ENCODE measurements around the gene AGPAT4. TPM values are rescaled to one million over a fixed set of nuclear protein-coding genes. Genes with fewer than 3 reads are reported as not detected.
"Not testable (repeated sequence)": the region's sequence is repeated elsewhere in the genome, so short reads cannot be mapped to it uniquely, and the experiment has no call there.

Gene AGPAT4
- total RNA-seq, 1 experiment from 2014 or later: 15.5 TPM

- H3K36me3 ChIP-seq (ENCODE audit: control insufficient read depth in 1 of 2, insufficient read depth in 2 of 2, low read length in 2 of 2): no peaks in the 10 kb centered on the region
- DNase-seq (ENCODE audit: low read depth, low spot score) (no peak), ATAC-seq (no peak)
- peaks cover 0 to 33% of the 10 kb centered on the region in 2 experiments; a peak in 2 of 4 replicates for H3K4me1 ChIP-seq (ENCODE audit: control insufficient read depth in 1 of 2, insufficient read depth in 2 of 2, low read length in 2 of 2)
- ChIA-PET POLR2A (no interaction called here), CTCF (no interaction called here), RAD21 (ENCODE audit: low non-redundant PET in 1 of 2, low total read pairs in 2 of 2, uncharacterized antibody in 2 of 2, unreplicated experiment in 2 of 2) (no interaction called here)
- H2AFZ ChIP-seq (ENCODE audit: low read depth, low read length, poor library complexity, severe bottlenecking): no peak overlapping the region
- H3K27ac ChIP-seq (ENCODE audit: low read depth, low read length): no peak overlapping the region
- no peaks in the 10 kb centered on the region for H4K20me1 ChIP-seq (ENCODE audit: insufficient read depth)
- H3K4me2 ChIP-seq (ENCODE audit: low read length): no peak overlapping the region
- intact Hi-C loops (cut with micrococcal nuclease): no loop called here
- H3K9me3 ChIP-seq (ENCODE audit: control insufficient read depth in 1 of 2, insufficient read depth in 1 of 2, low read depth in 1 of 2, low read length in 2 of 2): peaks cover 0 to 10% of the 10 kb centered on the region in 2 experiments; a peak in 1 of 4 replicates
- no peaks in the 10 kb centered on the region for H3K27me3 ChIP-seq (ENCODE audit: insufficient read depth, low read length)
- no peak overlapping the region for H3K9ac ChIP-seq (ENCODE audit: low read length)
- no peak overlapping the region for H3K4me3 ChIP-seq (replicated peaks in 1 of 2; ENCODE audit: low read depth in 1 of 2, low read length in 2 of 2)
- BruUV-seq (replicated peaks): no TSS peak
- no peaks in the 10 kb centered on the region for H3K79me2 ChIP-seq (ENCODE audit: insufficient read depth, low read length)
- no peaks in the 10 kb centered on the region for H3K9me2 ChIP-seq (ENCODE audit: insufficient read depth)
- TF ChIP-seq RAD21 (IDR thresholded peaks at IDR 0.05; ENCODE audit: low read depth) (no peak), JUND (IDR thresholded peaks at IDR 0.05) (no peak), CEBPB (IDR thresholded peaks at IDR 0.05; ENCODE audit: low read depth) (no peak), YY1 (IDR thresholded peaks at IDR 0.05; ENCODE audit: extremely low read depth, insufficient replicate concordance, low read depth, low read length) (no peak), ZBTB33 (IDR thresholded peaks at IDR 0.05; ENCODE audit: extremely low read depth, insufficient replicate concordance, low read length) (no peak), EZH2phosphoT487 (IDR thresholded peaks at IDR 0.05; ENCODE audit: borderline replicate concordance) (no peak), ZFX (IDR thresholded peaks at IDR 0.05) (no peak), EZH2 (IDR thresholded peaks at IDR 0.05) (no peak), SRF (IDR thresholded peaks at IDR 0.05; ENCODE audit: low read depth) (no peak), ELF1 (IDR thresholded peaks at IDR 0.05; ENCODE audit: borderline replicate concordance, low read depth) (no peak), REST (IDR thresholded peaks at IDR 0.05; ENCODE audit: low read depth) (no peak), SP1 (IDR thresholded peaks at IDR 0.05; ENCODE audit: low read depth) (no peak), CBX3 (IDR thresholded peaks at IDR 0.05; ENCODE audit: low read depth) (no peak)
Observed at GRCh38 chr6:161313940-161314509, 40.2 kb upstream of the AGPAT4 start.

- H3K27me3 ChIP-seq (ENCODE audit: insufficient read depth, low read length); BruUV-seq (replicated peaks); H3K36me3 ChIP-seq (ENCODE audit: control insufficient read depth in 1 of 2, insufficient read depth in 2 of 2, low read length in 2 of 2); H3K9ac ChIP-seq (ENCODE audit: low read length); H4K20me1 ChIP-seq (ENCODE audit: insufficient read depth); H3K4me3 ChIP-seq (replicated peaks in 1 of 2; ENCODE audit: low read depth in 1 of 2, low read length in 2 of 2); H3K9me3 ChIP-seq (ENCODE audit: control insufficient read depth in 1 of 2, insufficient read depth in 1 of 2, low read depth in 1 of 2, low read length in 2 of 2); intact Hi-C loops (cut with micrococcal nuclease); CTCF ChIA-PET; H3K4me2 ChIP-seq (ENCODE audit: low read length); ATAC-seq; H3K27ac ChIP-seq (ENCODE audit: low read depth, low read length); POLR2A ChIA-PET; RAD21 ChIA-PET (ENCODE audit: low non-redundant PET in 1 of 2, low total read pairs in 2 of 2, uncharacterized antibody in 2 of 2, unreplicated experiment in 2 of 2); H3K9me2 ChIP-seq (ENCODE audit: insufficient read depth); DNase-seq (ENCODE audit: low read depth, low spot score); H2AFZ ChIP-seq (ENCODE audit: low read depth, low read length, poor library complexity, severe bottlenecking); H3K79me2 ChIP-seq (ENCODE audit: insufficient read depth, low read length): not testable (repeated sequence)
- H3K4me1 ChIP-seq (ENCODE audit: control insufficient read depth in 1 of 2, insufficient read depth in 2 of 2, low read length in 2 of 2): peaks cover 0 to 33% of the 10 kb centered on the region in 2 experiments; a peak in 2 of 4 replicates
Observed at GRCh38 chr6:161313475-161313874, 39.6 kb upstream of the AGPAT4 start.

Measured in HCT116 (cell line).